ENCODE measurements around the gene HAVCR1.

HAVCR1 gene

GRCh38 chr5:157100140-157100679, 41.3 kb upstream of the HAVCR1 start:
- H3K4me1 ChIP-seq (ENCODE audit: control insufficient read depth, insufficient read depth, low read length): no peaks in the 10 kb centered on the region
- no peaks in the 10 kb centered on the region for H3K9me3 ChIP-seq (ENCODE audit: control insufficient read depth, insufficient read depth, low read depth, low read length)
- H3K4me3 ChIP-seq (ENCODE audit: low read depth, low read length): no peak overlapping the region
- ChIA-PET CTCF (interaction anchor here (0.6 kb wide), 1 partner anchor 21 kb away, joined by 4 read pairs; no protein-coding TSS in a partner anchor), POLR2A (no interaction called here)
- TF ChIP-seq ZNF24 (tag by site-specific recombination; IDR thresholded peaks at IDR 0.05) (no peak), ZNF266 (tag by site-specific recombination; IDR thresholded peaks at IDR 0.05; ENCODE audit: low read depth) (no peak), ZNF132 (tag by site-specific recombination; IDR thresholded peaks at IDR 0.05; ENCODE audit: borderline replicate concordance) (no peak), ZNF548 (tag by site-specific recombination; IDR thresholded peaks at IDR 0.05) (no peak), AEBP2 (tag by site-specific recombination; IDR thresholded peaks at IDR 0.05; ENCODE audit: borderline replicate concordance) (no peak), ZNF664 (tag by site-specific recombination; IDR thresholded peaks at IDR 0.05) (no peak), ZNF501 (tag by site-specific recombination; IDR thresholded peaks at IDR 0.05) (no peak), SCRT2 (tag by site-specific recombination; IDR thresholded peaks at IDR 0.05) (no peak), EGR2 (tag by site-specific recombination; IDR thresholded peaks at IDR 0.05; ENCODE audit: low read depth) (no peak), ZNF529 (tag by site-specific recombination; IDR thresholded peaks at IDR 0.05; ENCODE audit: insufficient replicate concordance) (no peak), ZNF394 (tag by site-specific recombination; IDR thresholded peaks at IDR 0.05; ENCODE audit: borderline replicate concordance) (no peak), ZNF121 (tag by site-specific recombination; IDR thresholded peaks at IDR 0.05) (no peak), ZNF624 (tag by site-specific recombination; IDR thresholded peaks at IDR 0.05) (no peak), ZBTB49 (tag by site-specific recombination; IDR thresholded peaks at IDR 0.05; ENCODE audit: low read depth) (no peak), HOXC10 (CRISPR knock-in tag; IDR thresholded peaks at IDR 0.05) (no peak), SETDB1 (IDR thresholded peaks at IDR 0.05; ENCODE audit: insufficient read length, low read length) (no peak), ZNF274 (IDR thresholded peaks at IDR 0.05; ENCODE audit: low read length) (no peak), ZNF274 (tag by site-specific recombination; IDR thresholded peaks at IDR 0.05; ENCODE audit: borderline replicate concordance) (no peak), ZNF184 (tag by site-specific recombination; IDR thresholded peaks at IDR 0.05) (no peak), SALL2 (tag by site-specific recombination; IDR thresholded peaks at IDR 0.05; ENCODE audit: borderline replicate concordance) (no peak)
- H3K36me3 ChIP-seq (ENCODE audit: control insufficient read depth in 2 of 2, insufficient read depth in 1 of 2, low read length in 2 of 2): no peaks in the 10 kb centered on the region
- no peak overlapping the region for H3K27ac ChIP-seq (ENCODE audit: extremely low read depth, low read depth, low read length)

- CTCF ChIA-PET: interaction anchor here (0.7 kb wide), 1 partner anchor 255 kb away, joined by 3 read pairs; no protein-coding TSS in a partner anchor
Measured at GRCh38 chr5:157088342-157088990, 29.6 kb upstream of the HAVCR1 start.

More at GRCh38 chr5:157088342-157088990, 29.6 kb upstream of the HAVCR1 start:
- Histone ChIP-seq H3K9me3 (ENCODE audit: control insufficient read depth, insufficient read depth, low read depth, low read length) (no peaks in the 10 kb centered on the region), H3K4me1 (ENCODE audit: control insufficient read depth, insufficient read depth, low read length) (no peaks in the 10 kb centered on the region), H3K27ac (ENCODE audit: extremely low read depth, low read depth, low read length) (no peak overlapping the region), H3K4me3 (ENCODE audit: low read depth, low read length) (no peak overlapping the region), H3K36me3 (ENCODE audit: control insufficient read depth in 2 of 2, insufficient read depth in 1 of 2, low read length in 2 of 2) (no peaks in the 10 kb centered on the region)
- POLR2A ChIA-PET: no interaction called here
- no peak for TF ChIP-seq ZNF302 (tag by site-specific recombination; IDR thresholded peaks at IDR 0.05; ENCODE audit: low read depth)
- TF ChIP-seq ZFP3 (tag by site-specific recombination; IDR thresholded peaks at IDR 0.05; ENCODE audit: low read depth): no peak
- no peak for TF ChIP-seq ZNF488 (tag by site-specific recombination; IDR thresholded peaks at IDR 0.05)
- no peak for TF ChIP-seq ZSCAN18 (tag by site-specific recombination; IDR thresholded peaks at IDR 0.05)
